ENCODE results near the gene GPR63. TPM values are rescaled to one million over a fixed set of nuclear protein-coding genes. Genes with fewer than 3 reads are reported as not detected.

Gene GPR63
- total RNA-seq, 6 experiments from 2014 or later: 0.02 to 0.16 (median 0.07) TPM; not detected in 2

GRCh38 chr6:96814625-96815024 lies 22.7 kb downstream of the GPR63 start:
- Histone ChIP-seq H3K9me3 (no peaks in the 10 kb centered on the region), H3K4me3 (no peak overlapping the region), H3K27ac (no peak overlapping the region), H3K36me3 (no peaks in the 10 kb centered on the region), H3K4me1 (no peaks in the 10 kb centered on the region), H3K27me3 (no peaks in the 10 kb centered on the region)
- intact Hi-C loops (cut with DNase I): no loop called here
- TF ChIP-seq POLR2A (IDR thresholded peaks at IDR 0.05) (no peak), CTCF (IDR thresholded peaks at IDR 0.05) (no peak)
- DNase-seq (no peak), ATAC-seq (no peak)
- 71% methylated on average over 1 of the region's 1 CpG for WGBS (ENCODE audit: insufficient coverage, low coverage, low lambda C conversion rate, missing lambda C conversion rate)

- TF ChIP-seq CTCF (IDR thresholded peaks at IDR 0.05) (no peak), POLR2A (IDR thresholded peaks at IDR 0.05) (no peak)
- ATAC-seq (no peak), DNase-seq (no peak)
- no peaks in the 10 kb centered on the region for H3K4me1 ChIP-seq
- H3K27ac ChIP-seq: no peak overlapping the region
- H3K9me3 ChIP-seq: no peaks in the 10 kb centered on the region
- 50% methylated on average over 1 of the region's 1 CpG for WGBS (ENCODE audit: insufficient coverage, low coverage, low lambda C conversion rate, missing lambda C conversion rate)
- no peak overlapping the region for H3K4me3 ChIP-seq
- no peaks in the 10 kb centered on the region for H3K36me3 ChIP-seq
- H3K27me3 ChIP-seq: no peaks in the 10 kb centered on the region
- intact Hi-C loops (cut with DNase I): no loop called here
Observed at GRCh38 chr6:96812077-96812703, 25.1 kb downstream of the GPR63 start.

- intact Hi-C loops (cut with DNase I): no loop called here
- no peak overlapping the region for H3K4me3 ChIP-seq
- DNase-seq: no peak
- H3K36me3 ChIP-seq: no peaks in the 10 kb centered on the region
- no peaks in the 10 kb centered on the region for H3K27me3 ChIP-seq
- no peaks in the 10 kb centered on the region for H3K4me1 ChIP-seq
- TF ChIP-seq CTCF (IDR thresholded peaks at IDR 0.05) (no peak), POLR2A (IDR thresholded peaks at IDR 0.05) (no peak)
- H3K9me3 ChIP-seq: no peaks in the 10 kb centered on the region
- ATAC-seq: no peak
- 66% methylated on average over 2 of the region's 2 CpGs for WGBS (ENCODE audit: insufficient coverage, low coverage, low lambda C conversion rate, missing lambda C conversion rate)
- H3K27ac ChIP-seq: no peak overlapping the region
Observed at GRCh38 chr6:96811670-96812069, 25.6 kb downstream of the GPR63 start.

GRCh38 chr6:96811136-96811535 lies 26.1 kb downstream of the GPR63 start:
- H3K36me3 ChIP-seq: no peaks in the 10 kb centered on the region
- ATAC-seq (no peak), DNase-seq (no peak)
- intact Hi-C loops (cut with DNase I): no loop called here
- H3K27me3 ChIP-seq: no peaks in the 10 kb centered on the region
- TF ChIP-seq CTCF (IDR thresholded peaks at IDR 0.05) (no peak), POLR2A (IDR thresholded peaks at IDR 0.05) (no peak)
- WGBS (ENCODE audit: insufficient coverage, low coverage, low lambda C conversion rate, missing lambda C conversion rate): 54% methylated on average over 5 of the region's 5 CpGs
- H3K4me3 ChIP-seq: no peak overlapping the region
- no peaks in the 10 kb centered on the region for H3K4me1 ChIP-seq
- H3K27ac ChIP-seq: no peak overlapping the region
- no peaks in the 10 kb centered on the region for H3K9me3 ChIP-seq

GRCh38 chr6:96809119-96809518 lies 28.2 kb downstream of the GPR63 start:
- no peak overlapping the region for H3K4me3 ChIP-seq
- ATAC-seq (no peak), DNase-seq (no peak)
- intact Hi-C loops (cut with DNase I): no loop called here
- TF ChIP-seq CTCF (IDR thresholded peaks at IDR 0.05) (no peak), POLR2A (IDR thresholded peaks at IDR 0.05) (no peak)
- H3K9me3 ChIP-seq: no peaks in the 10 kb centered on the region
- H3K27me3 ChIP-seq: no peaks in the 10 kb centered on the region
- H3K36me3 ChIP-seq: no peaks in the 10 kb centered on the region
- no peaks in the 10 kb centered on the region for H3K4me1 ChIP-seq
- no peak overlapping the region for H3K27ac ChIP-seq
